ENCODE data around the gene MET.

MET gene

GRCh38 chr7:116771640-116772039 is 99.6 kb downstream of the MET start:
- H3K4me2 ChIP-seq: no peak overlapping the region
- TF ChIP-seq Cebpa-rat (IDR thresholded peaks at IDR 0.05): no peak
- H3K9ac ChIP-seq: no peak overlapping the region

GRCh38 chr7:116772423-116772863 is 100.4 kb downstream of the MET start:
- no peak overlapping the region for H3K27ac ChIP-seq
- peak overlapping the region in 3 of 11 experiments; percentile 3 to 53 (median 4); a peak in 4 of 22 replicates for H3K4me2 ChIP-seq
- H4K20me1 ChIP-seq: no peaks in the 10 kb centered on the region

More at GRCh38 chr7:116771640-116772039, 99.6 kb downstream of the MET start:
- Histone ChIP-seq H3K27me3 (no peaks in the 10 kb centered on the region), H3K9me3 (replicated peaks in 1 of 11) (no peaks in the 10 kb centered on the region), H3K4me3 (no peak overlapping the region), H4K20me1 (no peaks in the 10 kb centered on the region), H3K27ac (no peak overlapping the region), H3K36me3 (no peaks in the 10 kb centered on the region), H3K4me1 (peaks cover 0 to 7% (median 0%) of the 10 kb centered on the region in 10 experiments; a peak in 1 of 20 replicates)

DNA sequence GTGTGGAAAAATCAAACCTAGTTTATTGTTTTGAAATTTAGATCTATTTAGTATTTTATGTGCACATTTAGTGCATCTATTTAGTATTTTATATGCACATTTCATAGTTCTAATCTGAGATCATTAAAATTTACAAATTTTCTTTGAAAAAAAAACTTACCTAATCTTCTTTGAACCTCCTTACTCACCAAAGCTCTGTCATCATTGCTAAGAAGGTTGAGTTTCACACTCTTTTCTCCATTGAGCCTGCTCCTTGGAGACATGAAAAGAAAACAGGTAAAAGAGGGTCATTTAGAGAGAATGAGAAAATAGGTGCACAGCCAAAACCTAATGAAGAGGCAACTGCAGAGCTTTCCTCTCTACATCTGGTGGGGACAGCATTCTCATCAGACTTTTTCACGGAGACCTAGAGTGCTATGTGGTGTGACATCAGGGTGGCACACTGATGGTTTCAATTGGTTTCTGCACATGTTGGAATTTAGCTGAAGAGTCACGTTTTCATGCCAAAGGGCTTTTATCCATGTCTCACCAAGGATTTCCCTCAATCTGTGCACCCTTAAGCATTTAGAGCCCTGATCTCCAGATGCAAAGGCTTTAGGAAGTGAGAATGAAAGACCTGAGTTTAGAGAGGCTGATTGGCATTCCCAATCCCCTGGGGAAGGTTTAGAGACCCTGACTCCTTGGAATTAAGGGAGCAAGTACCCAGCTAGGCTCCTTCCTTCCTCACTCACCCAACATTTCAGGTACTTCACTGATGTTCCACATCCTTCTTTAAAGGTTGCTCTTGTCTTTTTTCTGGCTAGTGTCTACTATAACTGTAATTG is 101.1 kb downstream of the MET start:
- H3K27me3 ChIP-seq: no peaks in the 10 kb centered on the region
- H3K4me3 ChIP-seq: no peak overlapping the region
- H3K4me2 ChIP-seq: peak overlapping the region in 2 of 11 experiments; percentile 3 to 53; a peak in 1 of 22 replicates
- no peaks in the 10 kb centered on the region for H4K20me1 ChIP-seq
- H3K9ac ChIP-seq: no peak overlapping the region
- no peaks in the 10 kb centered on the region for H3K9me3 ChIP-seq (replicated peaks in 1 of 11)
- H3K36me3 ChIP-seq: no peaks in the 10 kb centered on the region
- TF ChIP-seq Cebpa-rat (IDR thresholded peaks at IDR 0.05): no peak
- peaks cover 0 to 7% (median 0%) of the 10 kb centered on the region in 10 experiments; a peak in 1 of 20 replicates for H3K4me1 ChIP-seq
- no peak overlapping the region for H3K27ac ChIP-seq

More at GRCh38 chr7:116772423-116772863, 100.4 kb downstream of the MET start:
- Histone ChIP-seq H3K27me3 (no peaks in the 10 kb centered on the region), H3K9me3 (replicated peaks in 1 of 11) (no peaks in the 10 kb centered on the region), H3K4me3 (no peak overlapping the region), H3K36me3 (no peaks in the 10 kb centered on the region), H3K4me1 (peaks cover 0 to 7% (median 0%) of the 10 kb centered on the region in 10 experiments; a peak in 1 of 20 replicates), H3K9ac (no peak overlapping the region)
- no peak for TF ChIP-seq Cebpa-rat (IDR thresholded peaks at IDR 0.05)

DNA sequence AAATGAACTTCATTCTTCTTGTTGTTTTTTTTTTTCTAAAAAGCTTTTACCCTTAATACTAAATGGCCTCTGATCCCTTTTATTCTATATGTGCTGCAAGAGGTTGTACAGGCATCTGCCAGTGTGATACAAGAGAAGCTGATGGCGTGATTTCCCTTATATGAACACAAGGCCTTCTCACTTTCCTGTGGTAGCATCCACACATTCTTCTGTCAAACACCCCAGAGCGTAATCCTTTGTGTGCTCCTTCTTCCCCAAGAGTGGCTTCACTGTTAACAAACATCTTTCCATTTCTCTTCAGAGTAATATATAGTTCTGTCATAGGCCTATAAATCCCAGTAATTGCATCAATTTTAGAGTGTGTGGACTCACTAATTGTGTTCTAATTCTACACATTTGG is 104.0 kb downstream of the MET start:
- no peaks in the 10 kb centered on the region for H3K9me3 ChIP-seq (replicated peaks in 1 of 11)
- H3K9ac ChIP-seq: no peak overlapping the region
- TF ChIP-seq Cebpa-rat (IDR thresholded peaks at IDR 0.05): no peak
- H3K4me1 ChIP-seq: peaks cover 0 to 7% (median 0%) of the 10 kb centered on the region in 10 experiments; a peak in 1 of 20 replicates
- no peaks in the 10 kb centered on the region for H3K36me3 ChIP-seq
- no peaks in the 10 kb centered on the region for H3K27me3 ChIP-seq
- H3K4me3 ChIP-seq: no peak overlapping the region
- H3K4me2 ChIP-seq: no peak overlapping the region
- no peaks in the 10 kb centered on the region for H4K20me1 ChIP-seq
- no peak overlapping the region for H3K27ac ChIP-seq

- no peak overlapping the region for H3K4me2 ChIP-seq
- no peak for TF ChIP-seq Cebpa-rat (IDR thresholded peaks at IDR 0.05)
- H3K27ac ChIP-seq: no peak overlapping the region
- no peak overlapping the region for H3K4me3 ChIP-seq
- H3K27me3 ChIP-seq: no peaks in the 10 kb centered on the region
- H3K36me3 ChIP-seq: no peaks in the 10 kb centered on the region
- no peak overlapping the region for H3K9ac ChIP-seq
- H4K20me1 ChIP-seq: no peaks in the 10 kb centered on the region
- peaks cover 0 to 7% (median 0%) of the 10 kb centered on the region in 10 experiments; a peak in 1 of 20 replicates for H3K4me1 ChIP-seq
- H3K9me3 ChIP-seq (replicated peaks in 1 of 11): no peaks in the 10 kb centered on the region
Observed at GRCh38 chr7:116776610-116777289, 104.8 kb downstream of the MET start.

- H3K4me1 ChIP-seq: no peaks in the 10 kb centered on the region
- no peak overlapping the region for H3K4me2 ChIP-seq
- no peak overlapping the region for H3K27ac ChIP-seq
Observed at GRCh38 chr7:116777651-116778281, 105.8 kb downstream of the MET start.

GRCh38 chr7:116779216-116779615 is 107.2 kb downstream of the MET start:
- no peak overlapping the region for H3K4me2 ChIP-seq
- H3K9me3 ChIP-seq (replicated peaks in 1 of 11): no peaks in the 10 kb centered on the region
- no peaks in the 10 kb centered on the region for H3K4me1 ChIP-seq
- TF ChIP-seq Cebpa-rat (IDR thresholded peaks at IDR 0.05): no peak
- H3K4me3 ChIP-seq: no peak overlapping the region
- no peaks in the 10 kb centered on the region for H3K27me3 ChIP-seq
- no peak overlapping the region for H3K9ac ChIP-seq
- no peaks in the 10 kb centered on the region for H3K36me3 ChIP-seq
- no peak overlapping the region for H3K27ac ChIP-seq
- H4K20me1 ChIP-seq: no peaks in the 10 kb centered on the region

More at GRCh38 chr7:116777651-116778281, 105.8 kb downstream of the MET start:
- H4K20me1 ChIP-seq: no peaks in the 10 kb centered on the region
- no peak for TF ChIP-seq Cebpa-rat (IDR thresholded peaks at IDR 0.05)
- H3K9me3 ChIP-seq (replicated peaks in 1 of 11): no peaks in the 10 kb centered on the region
- no peak overlapping the region for H3K9ac ChIP-seq
- H3K27me3 ChIP-seq: no peaks in the 10 kb centered on the region
- H3K36me3 ChIP-seq: no peaks in the 10 kb centered on the region
- H3K4me3 ChIP-seq: no peak overlapping the region

- H3K9me3 ChIP-seq (replicated peaks in 1 of 11): no peaks in the 10 kb centered on the region
- no peak overlapping the region for H3K4me2 ChIP-seq
- no peak overlapping the region for H3K4me3 ChIP-seq
- TF ChIP-seq Cebpa-rat (IDR thresholded peaks at IDR 0.05): no peak
- H3K36me3 ChIP-seq: no peaks in the 10 kb centered on the region
- no peak overlapping the region for H3K9ac ChIP-seq
- H3K27me3 ChIP-seq: no peaks in the 10 kb centered on the region
- H3K27ac ChIP-seq: no peak overlapping the region
- no peaks in the 10 kb centered on the region for H4K20me1 ChIP-seq
- no peaks in the 10 kb centered on the region for H3K4me1 ChIP-seq
Observed at GRCh38 chr7:116779931-116780330, 107.9 kb downstream of the MET start.

DNA sequence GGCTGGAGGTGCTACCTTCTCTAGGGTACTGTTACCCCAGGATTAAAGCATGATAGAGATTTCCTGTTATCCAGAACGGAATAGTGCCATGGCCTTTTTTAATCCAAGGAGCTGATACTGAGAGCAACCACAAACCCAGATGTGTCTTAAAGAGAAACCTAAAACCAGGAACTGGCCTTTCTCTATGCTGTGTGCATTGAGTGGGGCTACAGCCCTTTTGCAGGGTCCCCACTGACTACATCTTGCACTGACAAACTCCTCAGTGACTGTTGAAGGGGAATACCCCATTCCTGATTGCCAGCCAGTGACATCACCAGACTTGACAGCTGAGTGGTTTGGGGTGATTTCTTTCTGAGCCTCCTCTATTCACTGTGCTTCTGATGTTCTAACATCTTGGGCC is 108.5 kb downstream of the MET start:
- H3K27me3 ChIP-seq: no peaks in the 10 kb centered on the region
- H3K27ac ChIP-seq: no peak overlapping the region
- H3K4me2 ChIP-seq: no peak overlapping the region
- no peak overlapping the region for H3K9ac ChIP-seq
- H3K4me3 ChIP-seq: no peak overlapping the region
- no peaks in the 10 kb centered on the region for H4K20me1 ChIP-seq
- no peaks in the 10 kb centered on the region for H3K4me1 ChIP-seq
- H3K9me3 ChIP-seq (replicated peaks in 1 of 11): no peaks in the 10 kb centered on the region
- no peaks in the 10 kb centered on the region for H3K36me3 ChIP-seq
- no peak for TF ChIP-seq Cebpa-rat (IDR thresholded peaks at IDR 0.05)
